ENCODE data around the gene SPAG17.

SPAG17 gene

DNA sequence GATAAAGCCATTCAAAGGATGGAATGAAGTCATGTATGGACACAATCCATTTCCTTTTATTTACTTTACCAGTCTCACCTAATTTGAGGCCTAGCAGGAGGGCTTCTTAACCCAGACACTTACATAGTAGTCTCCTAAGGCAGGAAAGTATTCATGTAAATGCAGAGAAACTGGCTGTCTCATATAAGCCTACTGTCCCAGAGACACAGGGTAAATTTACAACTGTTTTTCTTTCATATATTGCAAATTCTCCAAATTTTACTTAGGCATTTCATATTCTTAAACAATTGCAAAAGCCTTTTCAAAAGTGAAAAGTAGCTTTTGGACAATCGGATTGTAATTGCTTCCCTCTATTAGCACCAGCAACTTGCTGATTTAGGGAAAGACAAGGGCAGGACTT lies 29.9 kb downstream of the SPAG17 start:
- H3K27ac Mint-ChIP-seq (ENCODE audit: low read depth), result no peak overlapping the region
- no peaks in the 10 kb centered on the region for H3K9me3 Mint-ChIP-seq
- no peak for DNase-seq (ENCODE audit: low spot score in 2 of 2)
- H3K27me3 Mint-ChIP-seq, result no peaks in the 10 kb centered on the region
- H3K36me3 Mint-ChIP-seq (ENCODE audit: insufficient read depth), result no peaks in the 10 kb centered on the region
- no peak for ATAC-seq (replicated peaks; ENCODE audit: extremely low read depth, poor library complexity, severe bottlenecking)
- no peaks in the 10 kb centered on the region for H3K4me1 Mint-ChIP-seq
- no peak overlapping the region for H3K4me3 Mint-ChIP-seq

DNA sequence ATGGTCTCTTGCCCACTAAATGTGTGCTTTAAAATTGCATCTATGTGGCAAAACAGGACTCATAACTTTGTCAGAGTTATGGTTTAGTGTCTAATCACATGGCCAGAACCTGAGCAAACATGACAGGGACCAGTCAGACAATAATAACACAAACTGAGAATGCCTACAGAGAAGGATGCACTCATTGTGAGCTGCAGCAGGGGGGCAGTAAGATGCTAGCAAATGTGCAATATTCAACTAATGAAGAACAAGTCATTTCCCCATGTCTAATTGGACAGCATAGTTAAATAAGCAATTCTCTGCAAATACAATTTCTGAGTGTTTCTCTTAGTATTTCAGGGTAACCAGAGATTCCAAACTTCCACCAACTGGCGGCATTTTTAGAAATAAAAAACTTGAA lies 30.8 kb downstream of the SPAG17 start:
- Mint-ChIP-seq H3K36me3 (ENCODE audit: insufficient read depth) (no peaks in the 10 kb centered on the region), H3K4me3 (no peak overlapping the region), H3K27me3 (no peaks in the 10 kb centered on the region), H3K4me1 (no peaks in the 10 kb centered on the region), H3K9me3 (no peaks in the 10 kb centered on the region), H3K27ac (ENCODE audit: low read depth) (no peak overlapping the region)
- DNase-seq (ENCODE audit: low spot score in 2 of 2) (no peak), ATAC-seq (replicated peaks; ENCODE audit: extremely low read depth, poor library complexity, severe bottlenecking) (no peak)

DNA sequence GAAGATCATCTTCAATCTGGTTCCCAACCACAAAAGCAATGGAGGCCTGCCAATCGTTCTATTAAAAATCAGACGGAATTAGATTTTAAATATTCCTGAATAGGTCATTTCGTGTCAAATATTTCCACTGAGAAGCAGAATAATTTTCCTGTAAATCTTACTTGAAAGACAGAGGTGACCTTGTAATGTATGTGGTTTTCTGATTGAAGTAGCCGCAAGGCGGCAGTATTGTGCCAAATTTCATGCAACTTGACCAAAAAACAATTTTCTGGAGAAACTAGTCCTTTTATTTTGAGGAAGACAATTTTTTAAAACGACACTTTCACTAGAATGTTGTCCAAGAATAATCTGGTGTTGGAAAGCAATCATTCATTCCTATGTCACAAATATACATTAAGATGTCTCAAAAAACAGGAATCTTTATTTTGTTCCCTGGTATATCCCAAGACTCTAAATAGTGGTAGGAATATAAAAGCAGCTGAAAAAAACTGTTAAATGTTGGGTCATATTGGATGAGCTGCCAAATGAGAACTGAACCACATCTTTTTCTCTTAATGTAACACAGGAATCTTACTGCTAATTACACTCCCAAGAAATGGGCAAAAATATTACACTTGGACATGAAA lies 33.6 kb downstream of the SPAG17 start:
- H3K27ac Mint-ChIP-seq (ENCODE audit: low read depth), result no peak overlapping the region
- DNase-seq (ENCODE audit: low spot score in 2 of 2) (no peak), ATAC-seq (replicated peaks; ENCODE audit: extremely low read depth, poor library complexity, severe bottlenecking) (no peak)
- no peak overlapping the region for H3K4me3 Mint-ChIP-seq
- H3K9me3 Mint-ChIP-seq, result no peaks in the 10 kb centered on the region
- no peaks in the 10 kb centered on the region for H3K27me3 Mint-ChIP-seq
- no peaks in the 10 kb centered on the region for H3K4me1 Mint-ChIP-seq
- no peaks in the 10 kb centered on the region for H3K36me3 Mint-ChIP-seq (ENCODE audit: insufficient read depth)

DNA sequence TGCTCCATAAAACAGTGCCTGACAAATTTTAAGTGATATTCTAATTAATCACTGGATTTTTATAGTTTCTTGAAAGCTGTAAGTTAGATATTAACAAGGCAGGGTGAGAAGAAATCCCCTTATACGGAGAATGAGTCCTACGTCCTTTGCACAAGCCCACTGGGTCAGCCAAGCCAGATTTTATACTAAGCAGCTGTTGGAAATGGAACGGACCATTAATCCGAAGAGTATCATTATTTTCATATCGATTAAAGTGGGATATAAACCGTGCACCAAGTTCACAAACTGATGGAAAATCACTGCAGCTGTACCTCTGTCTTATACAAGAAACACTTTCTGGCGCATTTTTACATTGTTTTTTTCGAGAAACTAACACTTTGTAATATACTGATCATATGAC lies 35.2 kb downstream of the SPAG17 start:
- Mint-ChIP-seq H3K4me1 (no peaks in the 10 kb centered on the region), H3K27ac (ENCODE audit: low read depth) (no peak overlapping the region), H3K9me3 (no peaks in the 10 kb centered on the region), H3K4me3 (no peak overlapping the region), H3K27me3 (peaks cover 3% of the 10 kb centered on the region), H3K36me3 (ENCODE audit: insufficient read depth) (no peaks in the 10 kb centered on the region)
- DNase-seq (ENCODE audit: low spot score in 2 of 2) (no peak), ATAC-seq (replicated peaks; ENCODE audit: extremely low read depth, poor library complexity, severe bottlenecking) (no peak)

DNA sequence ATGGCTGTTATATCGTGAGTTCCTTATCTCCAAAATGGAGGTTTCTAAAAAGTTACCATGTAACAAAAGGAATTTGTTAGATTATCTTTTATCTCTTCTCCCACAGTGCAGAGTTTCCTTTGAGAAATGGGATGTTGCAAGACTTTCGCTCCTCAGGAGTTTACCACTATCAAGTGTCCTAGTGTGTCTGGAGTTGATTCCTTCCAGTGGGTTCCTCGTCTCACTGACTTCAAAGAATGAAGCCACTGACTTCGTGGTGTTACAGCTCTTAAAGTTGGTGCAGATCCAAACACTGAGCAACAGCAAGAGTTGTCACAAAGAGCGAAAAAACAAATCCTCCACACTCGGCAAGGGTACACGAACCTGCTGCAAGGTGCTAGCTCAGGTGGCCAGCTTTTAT lies 37.0 kb downstream of the SPAG17 start:
- Mint-ChIP-seq H3K27me3 (peaks cover 13% of the 10 kb centered on the region), H3K4me1 (no peaks in the 10 kb centered on the region), H3K4me3 (no peak overlapping the region), H3K36me3 (ENCODE audit: insufficient read depth) (no peaks in the 10 kb centered on the region), H3K9me3 (no peaks in the 10 kb centered on the region), H3K27ac (ENCODE audit: low read depth) (no peak overlapping the region)
- DNase-seq (ENCODE audit: low spot score in 2 of 2) (no peak), ATAC-seq (replicated peaks; ENCODE audit: extremely low read depth, poor library complexity, severe bottlenecking) (no peak)

DNA sequence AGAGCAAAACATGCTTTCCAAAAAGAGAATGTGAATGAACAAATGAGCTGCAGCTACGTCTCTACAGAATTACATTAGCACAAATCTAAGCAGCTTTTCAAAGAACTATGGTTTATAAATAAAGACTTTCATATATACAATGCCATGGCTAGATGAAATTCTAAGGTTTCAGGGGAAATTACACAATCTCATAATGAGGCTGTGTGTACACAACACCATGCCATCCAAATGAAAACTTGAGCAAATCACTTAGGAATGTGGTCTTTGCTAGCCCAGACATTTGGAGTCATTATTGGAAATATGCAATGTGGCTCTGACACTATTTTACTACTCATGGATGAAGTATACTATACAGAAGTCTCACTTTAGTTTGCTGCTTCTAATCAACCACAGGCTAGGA lies 37.5 kb downstream of the SPAG17 start:
- H3K4me1 Mint-ChIP-seq, result no peaks in the 10 kb centered on the region
- DNase-seq (ENCODE audit: low spot score in 2 of 2) (no peak), ATAC-seq (replicated peaks; ENCODE audit: extremely low read depth, poor library complexity, severe bottlenecking) (no peak)
- H3K36me3 Mint-ChIP-seq (ENCODE audit: insufficient read depth), result no peaks in the 10 kb centered on the region
- H3K9me3 Mint-ChIP-seq, result no peaks in the 10 kb centered on the region
- H3K27ac Mint-ChIP-seq (ENCODE audit: low read depth), result no peak overlapping the region
- H3K27me3 Mint-ChIP-seq, result peaks cover 13% of the 10 kb centered on the region
- no peak overlapping the region for H3K4me3 Mint-ChIP-seq

DNA sequence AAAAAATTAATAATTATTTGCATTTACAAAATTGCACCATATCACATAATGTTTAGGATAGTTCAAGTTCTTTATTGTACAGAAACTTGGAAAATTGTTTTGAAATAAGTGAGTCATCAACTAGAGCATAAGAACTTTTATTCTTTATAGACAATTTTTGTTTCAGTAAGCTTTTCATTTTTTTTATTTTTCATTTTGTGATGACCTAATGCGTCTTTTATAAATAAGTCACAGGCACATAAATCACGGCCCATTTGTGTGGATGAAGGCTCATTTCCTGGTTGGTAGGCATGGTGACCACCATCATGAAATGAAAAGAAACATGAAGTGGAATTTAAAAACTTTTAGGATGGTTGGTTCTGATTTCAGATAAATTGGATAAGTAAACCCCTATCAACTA lies 39.3 kb downstream of the SPAG17 start:
- Mint-ChIP-seq H3K4me1 (no peaks in the 10 kb centered on the region), H3K4me3 (no peak overlapping the region), H3K27ac (ENCODE audit: low read depth) (no peak overlapping the region), H3K36me3 (ENCODE audit: insufficient read depth) (no peaks in the 10 kb centered on the region), H3K27me3 (peaks cover 13% of the 10 kb centered on the region), H3K9me3 (no peaks in the 10 kb centered on the region)
- DNase-seq (ENCODE audit: low spot score in 2 of 2) (no peak), ATAC-seq (replicated peaks; ENCODE audit: extremely low read depth, poor library complexity, severe bottlenecking) (no peak)

DNA sequence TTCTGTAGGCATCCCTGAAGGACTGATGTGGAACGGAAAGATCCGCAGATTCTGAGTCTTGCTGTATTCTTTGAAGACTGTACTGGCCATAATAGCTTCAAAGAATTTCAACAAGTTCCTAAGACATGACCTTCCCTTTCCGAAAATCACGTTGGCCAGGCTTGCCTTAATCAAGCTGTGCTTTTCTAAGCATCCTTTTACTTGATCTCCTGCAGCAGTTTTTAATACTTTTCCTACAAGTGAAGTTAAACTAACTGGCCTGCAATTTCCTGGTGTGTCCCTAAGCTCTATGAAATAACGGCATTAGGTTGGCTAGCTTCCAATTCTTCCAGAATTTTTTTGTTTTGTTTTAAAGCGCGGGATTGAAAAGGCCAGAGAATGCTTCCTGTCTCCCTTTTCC lies 40.3 kb downstream of the SPAG17 start:
- no peak overlapping the region for H3K4me3 Mint-ChIP-seq
- no peaks in the 10 kb centered on the region for H3K9me3 Mint-ChIP-seq
- DNase-seq (ENCODE audit: low spot score in 2 of 2) (no peak), ATAC-seq (replicated peaks; ENCODE audit: extremely low read depth, poor library complexity, severe bottlenecking) (no peak)
- no peak overlapping the region for H3K27ac Mint-ChIP-seq (ENCODE audit: low read depth)
- H3K27me3 Mint-ChIP-seq, result peaks cover 13% of the 10 kb centered on the region
- no peaks in the 10 kb centered on the region for H3K36me3 Mint-ChIP-seq (ENCODE audit: insufficient read depth)
- H3K4me1 Mint-ChIP-seq, result no peaks in the 10 kb centered on the region

DNA sequence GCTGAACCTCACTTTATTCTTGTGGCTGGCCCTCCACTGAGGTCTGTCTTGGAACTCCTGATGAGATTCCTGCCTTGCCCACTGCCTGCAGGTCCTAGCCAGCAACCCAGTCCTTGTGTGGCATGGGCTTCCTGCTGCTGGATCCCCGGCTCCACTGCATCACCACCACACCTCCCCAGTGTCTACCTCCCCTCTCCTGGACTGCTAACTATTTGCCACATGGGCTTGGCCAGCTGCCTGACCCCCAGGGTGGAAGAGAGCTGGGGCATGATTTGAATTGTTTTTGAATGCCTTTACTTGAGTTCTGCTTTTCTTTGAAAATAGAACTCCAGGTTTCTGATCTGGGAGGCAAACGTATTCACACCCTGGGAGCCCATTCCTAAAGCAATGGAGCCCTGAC lies 41.2 kb downstream of the SPAG17 start:
- no peak for ATAC-seq (replicated peaks; ENCODE audit: extremely low read depth, poor library complexity, severe bottlenecking)
- Mint-ChIP-seq H3K36me3 (ENCODE audit: insufficient read depth) (no peaks in the 10 kb centered on the region), H3K27me3 (peaks cover 13% of the 10 kb centered on the region), H3K4me3 (no peak overlapping the region), H3K27ac (ENCODE audit: low read depth) (no peak overlapping the region), H3K4me1 (no peaks in the 10 kb centered on the region), H3K9me3 (no peaks in the 10 kb centered on the region)
- DNase-seq (ENCODE audit: low spot score in 2 of 2), result no peak

DNA sequence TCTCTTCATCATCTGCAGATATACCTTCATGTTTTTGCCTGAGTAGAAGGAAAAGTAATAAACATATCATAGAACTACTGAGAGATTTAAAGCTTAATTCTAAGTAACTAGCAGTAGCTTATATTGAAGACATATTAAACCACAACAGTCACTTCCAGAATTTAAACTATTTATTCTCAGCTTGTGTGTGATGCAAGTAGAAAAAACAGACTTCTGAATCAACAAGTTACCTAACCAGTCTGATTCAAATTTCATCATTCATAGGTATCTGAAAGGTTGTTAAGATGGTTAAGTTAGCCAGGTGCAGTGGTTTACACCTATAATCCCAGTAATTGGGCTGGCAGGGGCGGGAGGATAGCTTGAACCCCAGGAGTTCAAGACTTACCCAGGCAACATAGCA lies 41.9 kb downstream of the SPAG17 start:
- no peak for ATAC-seq (replicated peaks; ENCODE audit: extremely low read depth, poor library complexity, severe bottlenecking)
- H3K4me1 Mint-ChIP-seq, result no peaks in the 10 kb centered on the region
- H3K36me3 Mint-ChIP-seq (ENCODE audit: insufficient read depth), result no peaks in the 10 kb centered on the region
- no peak overlapping the region for H3K27ac Mint-ChIP-seq (ENCODE audit: low read depth)
- H3K9me3 Mint-ChIP-seq, result no peaks in the 10 kb centered on the region
- DNase-seq (ENCODE audit: low spot score in 2 of 2), result no peak
- H3K4me3 Mint-ChIP-seq, result no peak overlapping the region
- peaks cover 13% of the 10 kb centered on the region for H3K27me3 Mint-ChIP-seq

DNA sequence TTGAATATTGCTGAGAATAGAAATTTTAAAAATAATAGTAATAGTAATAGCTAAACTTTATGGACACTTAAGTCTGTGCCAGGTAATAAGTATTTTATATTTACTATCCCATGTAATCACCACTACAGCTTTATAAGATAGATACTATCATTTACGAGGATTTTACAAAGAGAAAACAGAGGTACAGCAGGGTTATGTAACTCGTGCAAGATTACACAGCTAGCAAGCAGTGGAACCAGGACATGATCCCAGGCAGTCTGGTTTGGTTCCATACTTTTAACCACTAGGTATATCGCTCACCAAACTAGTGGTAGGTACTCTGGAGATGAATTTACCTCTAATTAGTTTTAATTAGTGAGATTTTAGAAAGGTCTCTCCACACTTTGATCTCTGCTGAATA lies 42.5 kb downstream of the SPAG17 start:
- no peak overlapping the region for H3K4me3 Mint-ChIP-seq
- H3K27me3 Mint-ChIP-seq, result peaks cover 13% of the 10 kb centered on the region
- H3K36me3 Mint-ChIP-seq (ENCODE audit: insufficient read depth), result no peaks in the 10 kb centered on the region
- no peaks in the 10 kb centered on the region for H3K4me1 Mint-ChIP-seq
- no peak for DNase-seq (ENCODE audit: low spot score in 2 of 2)
- ATAC-seq (replicated peaks; ENCODE audit: extremely low read depth, poor library complexity, severe bottlenecking), result no peak
- H3K9me3 Mint-ChIP-seq, result no peaks in the 10 kb centered on the region
- no peak overlapping the region for H3K27ac Mint-ChIP-seq (ENCODE audit: low read depth)

DNA sequence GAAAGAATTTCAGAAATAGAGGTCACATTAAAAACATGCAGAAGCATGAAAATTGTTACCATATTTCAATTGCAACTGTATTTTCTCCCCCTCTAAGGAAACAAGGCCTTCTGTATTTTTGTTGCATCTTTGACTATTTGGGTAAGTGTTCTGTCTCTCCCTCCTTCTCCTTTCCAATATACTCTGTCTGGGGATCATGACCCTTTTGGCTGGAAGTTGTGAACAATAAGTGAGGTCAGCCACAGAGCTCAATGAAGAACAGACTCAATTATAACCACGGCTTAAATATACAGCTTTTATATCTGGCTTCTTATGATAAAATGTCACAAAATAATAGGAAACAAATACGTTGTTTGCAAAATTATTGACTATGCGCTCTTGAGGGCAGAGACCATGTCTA lies 47.1 kb downstream of the SPAG17 start:
- no peak overlapping the region for H3K4me3 Mint-ChIP-seq
- H3K27ac Mint-ChIP-seq (ENCODE audit: low read depth), result no peak overlapping the region

DNA sequence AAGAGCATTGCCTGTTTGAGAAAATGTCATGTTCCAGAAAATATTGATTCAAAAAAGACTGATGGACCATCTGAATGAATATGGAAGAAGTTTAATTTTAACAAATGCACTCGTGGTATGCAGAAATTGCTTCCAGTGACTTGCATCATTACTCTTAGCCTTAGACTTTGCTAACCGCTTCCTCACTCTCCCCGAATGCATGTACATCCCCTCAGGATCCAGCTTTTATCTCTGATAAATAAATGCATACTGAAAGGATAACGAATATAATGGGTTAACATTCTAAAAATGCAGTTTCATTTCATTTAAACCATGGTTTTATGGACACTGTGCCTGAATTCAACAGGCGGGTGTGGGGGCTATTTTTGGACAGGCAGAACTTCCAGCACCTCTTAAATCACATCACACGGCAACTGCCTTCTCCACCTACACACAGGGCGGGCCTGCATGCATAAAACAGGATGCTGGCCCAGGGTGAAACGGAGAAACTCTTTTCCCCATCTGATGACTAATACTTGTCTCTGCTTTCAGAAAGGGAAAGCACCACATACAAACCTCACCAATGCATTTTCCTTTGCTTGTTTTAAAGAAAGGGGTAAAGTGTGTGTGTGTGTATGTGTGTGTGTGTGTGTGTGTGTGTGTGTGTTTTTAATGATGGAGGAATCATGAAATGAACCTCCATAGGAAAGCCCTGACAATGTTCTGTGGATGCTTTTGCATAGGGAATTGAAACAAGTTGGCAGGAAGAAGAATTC lies 48.7 kb downstream of the SPAG17 start:
- no peak overlapping the region for H3K27ac Mint-ChIP-seq (ENCODE audit: low read depth)

More for the DNA sequence above, 47.1 kb downstream of the SPAG17 start:
- Mint-ChIP-seq H3K27me3 (no peaks in the 10 kb centered on the region), H3K9me3 (no peaks in the 10 kb centered on the region), H3K36me3 (ENCODE audit: insufficient read depth) (no peaks in the 10 kb centered on the region), H3K4me1 (no peaks in the 10 kb centered on the region)
- DNase-seq (ENCODE audit: low spot score in 2 of 2) (no peak), ATAC-seq (replicated peaks; ENCODE audit: extremely low read depth, poor library complexity, severe bottlenecking) (no peak)

More for the DNA sequence above, 48.7 kb downstream of the SPAG17 start:
- Mint-ChIP-seq H3K4me3 (no peak overlapping the region), H3K27me3 (peaks cover 10% of the 10 kb centered on the region), H3K36me3 (ENCODE audit: insufficient read depth) (no peaks in the 10 kb centered on the region), H3K4me1 (no peaks in the 10 kb centered on the region), H3K9me3 (no peaks in the 10 kb centered on the region)
- DNase-seq (ENCODE audit: low spot score in 2 of 2) (no peak), ATAC-seq (replicated peaks; ENCODE audit: extremely low read depth, poor library complexity, severe bottlenecking) (no peak)
